Measurements from ENCODE around the gene AZU1.

The AZU1 gene

GRCh38 chr19:863315-863620 lies 35.6 kb downstream of the AZU1 start:
- no peak for TF ChIP-seq CTCF (conservative IDR thresholded peaks at IDR 0.05; ENCODE audit: low read length)
- DNase-seq (ENCODE audit: low read depth), result no peak
- no peak overlapping the region for H3K4me3 ChIP-seq (ENCODE audit: low read length)

- no peak for DNase-seq (ENCODE audit: low read depth)
- TF ChIP-seq CTCF (conservative IDR thresholded peaks at IDR 0.05; ENCODE audit: low read length), result no peak
- H3K4me3 ChIP-seq (ENCODE audit: low read length), result no peak overlapping the region
These were observed 39.2 kb downstream of the AZU1 start for GRCh38 chr19:866769-867300.

DNA sequence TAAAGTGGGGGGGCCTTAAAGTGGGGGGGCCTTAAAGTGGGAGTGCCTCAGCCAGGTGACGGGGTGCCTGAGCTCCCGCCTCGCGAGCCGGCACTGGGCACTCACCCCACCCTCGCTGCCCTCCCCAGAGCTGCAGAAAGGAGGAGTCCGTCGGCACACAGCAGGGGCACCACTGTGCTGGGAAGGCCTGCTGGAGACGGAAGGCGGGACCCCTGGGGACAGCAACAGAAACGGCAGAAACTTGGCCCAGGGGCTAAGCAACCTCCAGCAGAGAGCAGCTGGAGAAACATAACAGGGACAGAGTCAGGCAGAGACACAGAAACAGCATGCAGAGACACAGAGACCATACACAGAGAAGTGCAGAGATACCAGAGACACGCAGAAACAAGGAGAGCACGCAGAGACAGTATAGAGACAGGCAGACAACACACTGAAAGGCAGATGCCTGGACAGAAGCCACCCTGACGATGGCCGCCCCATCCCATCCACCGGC lies 39.7 kb downstream of the AZU1 start:
- H3K4me3 ChIP-seq (ENCODE audit: low read length), result no peak overlapping the region
- no peak for TF ChIP-seq CTCF (conservative IDR thresholded peaks at IDR 0.05; ENCODE audit: low read length)
- DNase-seq (ENCODE audit: low read depth), result no peak

DNA sequence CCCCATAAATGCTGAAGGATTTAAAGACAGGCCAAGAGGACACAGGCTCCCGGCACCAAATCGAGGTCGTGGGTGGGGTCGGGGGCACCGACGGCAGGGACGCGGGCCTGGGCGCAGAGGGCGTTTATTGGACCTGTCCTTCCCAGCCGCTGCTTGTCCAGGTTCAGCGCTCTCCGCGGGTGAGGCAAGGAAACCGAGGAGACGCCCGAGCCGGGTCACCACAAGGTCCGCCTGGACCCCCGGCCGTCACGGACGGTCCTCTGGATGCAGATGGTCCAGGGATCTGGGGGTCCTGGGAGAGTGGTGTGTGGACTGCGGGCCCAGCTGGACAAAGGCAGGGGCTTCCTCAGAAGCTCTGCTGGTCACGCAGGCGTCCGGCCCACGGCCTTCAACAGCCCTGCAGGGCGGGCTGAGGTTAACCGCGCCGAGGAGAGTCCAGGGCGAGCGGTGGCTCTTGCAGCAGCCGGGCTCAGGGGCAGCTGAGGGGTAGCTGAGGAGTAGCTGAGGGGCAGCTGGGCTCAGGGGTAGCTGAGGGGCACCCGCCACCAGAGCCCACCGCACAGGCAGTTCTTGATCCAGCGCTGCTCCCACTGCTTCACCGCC lies 40.3 kb downstream of the AZU1 start:
- DNase-seq (ENCODE audit: low read depth), result no peak

DNA sequence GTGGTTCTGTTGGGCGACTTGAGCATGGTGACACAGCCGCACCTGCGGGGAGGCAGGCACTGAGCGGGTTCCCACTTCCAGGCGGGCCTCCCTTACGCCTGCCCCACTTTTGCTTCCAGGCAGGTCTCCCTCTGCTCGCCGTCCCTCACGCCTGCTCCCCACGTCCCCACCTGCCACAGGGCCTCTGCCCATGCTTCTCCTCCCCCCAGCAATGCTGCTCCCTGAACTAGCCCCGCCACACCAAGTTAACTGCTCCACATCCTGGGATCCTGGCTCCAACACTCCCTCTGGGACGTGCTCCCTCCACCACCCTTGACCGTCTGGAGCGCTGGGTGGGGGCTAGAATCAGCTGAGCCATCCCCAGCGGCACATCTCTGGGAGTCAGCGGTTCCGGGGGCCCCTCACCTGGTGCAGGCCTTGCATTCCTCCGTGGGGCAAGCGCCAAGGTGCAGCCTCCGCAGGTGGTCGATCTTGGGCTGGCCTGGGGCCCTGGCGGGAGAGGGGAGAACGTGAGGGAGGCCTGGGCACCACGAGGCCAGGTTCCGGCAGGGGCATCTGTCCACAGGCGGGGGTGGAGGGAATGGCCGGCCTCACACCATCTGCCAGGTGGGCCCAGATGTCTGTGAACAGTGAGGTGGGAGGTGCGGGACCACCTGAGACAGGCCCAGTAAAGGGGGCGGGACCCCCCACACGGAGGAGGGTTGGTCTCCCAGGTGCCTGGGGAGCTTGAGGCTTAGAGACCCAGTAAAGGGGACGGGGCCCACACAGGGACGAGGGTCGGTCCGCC lies 41.0 kb downstream of the AZU1 start:
- no peak for TF ChIP-seq CTCF (conservative IDR thresholded peaks at IDR 0.05; ENCODE audit: low read length)
- no peak overlapping the region for H3K4me3 ChIP-seq (ENCODE audit: low read length)
- no peak for DNase-seq (ENCODE audit: low read depth)

More for the DNA sequence above, 40.3 kb downstream of the AZU1 start:
- TF ChIP-seq CTCF (conservative IDR thresholded peaks at IDR 0.05; ENCODE audit: low read length), result no peak
- H3K4me3 ChIP-seq (ENCODE audit: low read length), result no peak overlapping the region

DNA sequence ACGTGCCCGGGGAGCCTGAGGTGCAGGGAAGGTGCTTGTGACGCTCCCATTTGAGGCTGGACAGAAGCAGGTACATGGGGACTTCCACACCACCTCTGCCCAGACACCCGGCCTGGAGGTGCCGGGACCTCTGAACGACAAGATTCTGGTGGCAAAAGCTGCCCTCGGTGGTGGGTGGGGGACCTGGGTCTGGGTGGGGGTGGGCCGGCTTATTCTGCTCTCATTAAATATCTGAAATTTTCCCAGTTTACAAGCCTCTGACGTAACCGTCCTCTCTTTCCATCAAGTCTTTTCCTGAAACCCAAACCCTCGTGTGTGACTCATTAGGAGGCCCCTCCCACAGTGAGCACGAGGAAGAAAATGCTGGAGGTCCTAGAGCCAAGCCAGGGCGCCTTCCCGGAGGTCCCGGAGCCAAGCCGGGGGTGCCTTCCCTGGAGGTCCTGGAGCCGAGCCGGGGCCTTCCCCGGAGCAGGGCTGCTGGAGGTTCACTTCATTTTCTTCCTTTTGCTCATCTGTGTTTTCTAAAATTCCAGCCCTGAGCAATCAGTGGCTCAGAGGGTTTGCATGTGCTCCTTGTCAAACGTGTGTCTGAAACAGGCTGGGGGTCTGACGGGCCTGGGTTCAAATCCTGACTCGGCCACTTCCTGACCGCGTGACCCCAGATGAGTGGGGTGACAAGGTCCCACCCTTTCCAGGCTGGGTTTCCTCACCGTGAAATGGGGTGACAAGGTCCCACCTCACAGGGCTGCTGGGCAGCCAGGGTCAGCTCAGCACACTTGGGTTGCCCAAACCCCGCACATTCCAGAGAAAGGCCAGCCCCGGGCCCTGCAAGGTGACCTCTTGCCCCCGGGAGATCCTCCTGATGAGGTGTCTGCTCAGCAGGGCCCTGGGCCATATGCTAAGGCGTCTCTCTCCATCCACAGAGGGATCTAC lies 41.9 kb downstream of the AZU1 start:
- DNase-seq (ENCODE audit: low read depth), result peak; percentile 94
- no peak for TF ChIP-seq CTCF (conservative IDR thresholded peaks at IDR 0.05; ENCODE audit: low read length)
- H3K4me3 ChIP-seq (ENCODE audit: low read length), result no peak overlapping the region
